DND-41 (cell line): ENCODE measurements around the gene HRG.
"Not testable (repeated sequence)": the region's sequence is repeated elsewhere in the genome, so short reads cannot be mapped to it uniquely, and the experiment has no call there.

Experiments
- ATAC-seq: fragments of 200-7000 bp; cut with Tn5 transposase; 3 replicates; pipeline ENCODE4 v1.9.1; 2021; ENCODE audit warnings: low read depth; ENCODE audit not compliant: insufficient read depth
- DNase-seq: peaks from one replicate; pipeline ENCODE4 v3.0.0-alpha.2; 2020
- H2AFZ ChIP-seq: 2 replicates; pipeline ENCODE4 v1.6.0; 2012; ENCODE audit warnings: low read depth, low read length
- H3K27ac ChIP-seq: 2 replicates; pipeline ENCODE4 v1.5.1; 2012; ENCODE audit warnings: low read length, inconsistent platforms
- H3K27me3 ChIP-seq: fragments of 200-600 bp; sonication (generic); 2 replicates; pipeline ENCODE4 v1.6.0; 2012; ENCODE audit warnings: low read length, mild to moderate bottlenecking, inconsistent platforms; ENCODE audit not compliant: insufficient read depth, poor library complexity
- H3K36me3 ChIP-seq: 2 replicates; pipeline ENCODE4 v1.5.1; 2012; ENCODE audit warnings: low read length, inconsistent platforms; ENCODE audit not compliant: insufficient read depth
- H3K4me1 ChIP-seq: 2 replicates; pipeline ENCODE4 v1.5.1; 2012; ENCODE audit warnings: mild to moderate bottlenecking, low read length; ENCODE audit not compliant: insufficient read depth
- H3K4me2 ChIP-seq: 2 replicates; pipeline ENCODE4 v1.6.0; 2012; ENCODE audit warnings: mild to moderate bottlenecking, moderate library complexity, low read length, inconsistent platforms; ENCODE audit not compliant: insufficient read depth
- H3K4me3 ChIP-seq, 2 experiments: fragments of 200-600 bp in 1 of 2; shearing (Covaris generic) in 1 of 2; 2 replicates each; pipeline ENCODE4 v1.5.1; 2012 to 2016; ENCODE audit warnings: inconsistent platforms in 2 of 2, low read length in 2 of 2, mild to moderate bottlenecking in 2 of 2, low read depth in 1 of 2, moderate library complexity in 1 of 2
- H3K79me2 ChIP-seq: 2 replicates; pipeline ENCODE4 v1.6.0; 2012; ENCODE audit warnings: low read length, inconsistent platforms; ENCODE audit not compliant: insufficient read depth
- H3K9ac ChIP-seq: 2 replicates; pipeline ENCODE4 v1.6.0; 2012; ENCODE audit warnings: low read depth, mild to moderate bottlenecking, inconsistent platforms, low read length, moderate library complexity
- H3K9me3 ChIP-seq: 2 replicates; pipeline ENCODE4 v1.5.1; 2012; ENCODE audit warnings: low read length, moderate library complexity, mild to moderate bottlenecking, inconsistent platforms; ENCODE audit not compliant: insufficient read depth, severe bottlenecking
- H4K20me1 ChIP-seq: 2 replicates; pipeline ENCODE4 v1.6.0; 2012; ENCODE audit warnings: low read length; ENCODE audit not compliant: insufficient read depth
- CTCF ChIP-seq: IDR thresholded peaks from 2 replicates; pipeline ENCODE4 v1.5.1; 2012; ENCODE audit warnings: borderline replicate concordance, low read length, moderate library complexity, mild to moderate bottlenecking; ENCODE audit not compliant: poor library complexity, severe bottlenecking; ENCODE audit errors: extremely low read depth
- EZH2 ChIP-seq: IDR thresholded peaks from 3 replicates; pipeline ENCODE4 v1.6.1; 2012; ENCODE audit warnings: borderline replicate concordance, low read depth, mild to moderate bottlenecking, moderate library complexity, low read length, inconsistent platforms; ENCODE audit not compliant: severe bottlenecking

The HRG gene

GRCh38 chr3:186628756-186629155, 37.1 kb upstream of the HRG start:
- Histone ChIP-seq H2AFZ (no peak overlapping the region), H4K20me1 (no peaks in the 10 kb centered on the region), H3K4me2 (no peak overlapping the region), H3K4me3 (no peak overlapping the region), H3K27ac (no peak overlapping the region), H3K36me3 (no peaks in the 10 kb centered on the region), H3K4me1 (no peaks in the 10 kb centered on the region), H3K9ac (no peak overlapping the region), H3K9me3 (no peaks in the 10 kb centered on the region), H3K27me3 (peaks cover 4% of the 10 kb centered on the region), H3K79me2 (no peaks in the 10 kb centered on the region)
- ATAC-seq, result no peak
- no peak for DNase-seq
- TF ChIP-seq CTCF (no peak), EZH2 (no peak)

GRCh38 chr3:186630950-186631641, 34.7 kb upstream of the HRG start:
- no peaks in the 10 kb centered on the region for H3K4me1 ChIP-seq
- no peaks in the 10 kb centered on the region for H3K9me3 ChIP-seq
- peaks cover 9% of the 10 kb centered on the region for H3K27me3 ChIP-seq
- DNase-seq (no peak), ATAC-seq (no peak)
- no peak overlapping the region for H3K4me2 ChIP-seq
- H3K79me2 ChIP-seq, result no peaks in the 10 kb centered on the region
- no peaks in the 10 kb centered on the region for H4K20me1 ChIP-seq
- H2AFZ ChIP-seq, result no peak overlapping the region
- H3K4me3 ChIP-seq, result no peak overlapping the region
- no peak overlapping the region for H3K27ac ChIP-seq
- H3K9ac ChIP-seq, result no peak overlapping the region
- TF ChIP-seq EZH2 (no peak), CTCF (no peak)
- no peaks in the 10 kb centered on the region for H3K36me3 ChIP-seq

GRCh38 chr3:186633481-186633880, 32.3 kb upstream of the HRG start:
- ATAC-seq, result no peak

GRCh38 chr3:186634207-186634606, 31.6 kb upstream of the HRG start:
- H3K4me1 ChIP-seq, H3K4me2 ChIP-seq, H3K27ac ChIP-seq, ATAC-seq, H3K79me2 ChIP-seq, H2AFZ ChIP-seq, H3K9me3 ChIP-seq, DNase-seq, H3K4me3 ChIP-seq, H3K36me3 ChIP-seq, H4K20me1 ChIP-seq, H3K9ac ChIP-seq: not testable (repeated sequence)
- peaks cover 21% of the 10 kb centered on the region for H3K27me3 ChIP-seq

More at GRCh38 chr3:186633481-186633880, 32.3 kb upstream of the HRG start:
- Histone ChIP-seq H3K27ac (no peak overlapping the region), H4K20me1 (no peaks in the 10 kb centered on the region), H3K9ac (no peak overlapping the region), H3K4me3 (no peak overlapping the region), H3K4me1 (no peaks in the 10 kb centered on the region), H3K9me3 (no peaks in the 10 kb centered on the region), H3K36me3 (no peaks in the 10 kb centered on the region), H3K79me2 (no peaks in the 10 kb centered on the region), H3K4me2 (no peak overlapping the region), H2AFZ (no peak overlapping the region), H3K27me3 (peaks cover 21% of the 10 kb centered on the region)
- DNase-seq, result no peak
- TF ChIP-seq EZH2 (no peak), CTCF (no peak)
